ENCODE measurements around the gene OR4F15. TPM values are rescaled to one million over a fixed set of nuclear protein-coding genes. Genes with fewer than 3 reads are reported as not detected.
"Not testable (repeated sequence)": the region's sequence is repeated elsewhere in the genome, so short reads cannot be mapped to it uniquely, and the experiment has no call there.

OR4F15 gene
- total and polyA plus RNA-seq, 2 donors (not counting 1 experiment from before 2014, with no cell fraction given), result 0.17 TPM; not detected in 1

DNA sequence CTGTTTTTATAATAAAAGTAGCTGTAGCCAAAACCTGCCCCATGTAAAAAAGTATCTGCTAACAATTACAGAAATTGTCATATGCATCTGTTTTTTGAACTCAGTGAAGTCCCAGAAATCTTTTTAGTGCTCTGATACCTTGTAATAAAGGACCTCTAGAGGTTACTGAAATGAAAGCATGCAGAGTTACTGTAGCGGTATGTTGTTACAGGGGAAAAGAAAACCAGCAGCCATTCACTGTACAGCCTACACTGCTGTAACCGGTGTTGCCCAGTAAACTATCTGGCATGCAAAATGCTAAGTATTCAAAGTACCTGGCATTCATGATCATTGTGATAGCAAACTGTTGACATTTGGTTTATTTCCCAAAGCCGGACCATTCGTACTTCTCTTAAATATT is 21.3 kb upstream of the OR4F15 start:
- H3K27ac ChIP-seq (ENCODE audit: insufficient read depth, low read length); H3K36me3 ChIP-seq (ENCODE audit: control insufficient read depth, insufficient read depth, low read length); H3K4me2 ChIP-seq (ENCODE audit: extremely low read depth, insufficient read depth, low read length); H4K20me1 ChIP-seq (ENCODE audit: control insufficient read depth, extremely low read depth, insufficient read depth, low read length); DNase-seq (ENCODE audit: low read depth in 2 of 2); H3K9me3 ChIP-seq (ENCODE audit: control insufficient read depth, insufficient read depth, low read depth, low read length); H3K27me3 ChIP-seq (ENCODE audit: control insufficient read depth, insufficient read depth, low read length); H2AFZ ChIP-seq (ENCODE audit: low read length); H3K4me3 ChIP-seq (replicated peaks in 1 of 4; ENCODE audit: control extremely low read depth in 1 of 4, insufficient read depth in 1 of 4, low read depth in 3 of 4, low read length in 4 of 4); H3K9ac ChIP-seq (ENCODE audit: insufficient read depth, low read length); H3K79me2 ChIP-seq (ENCODE audit: control insufficient read depth, insufficient read depth, low read length); H3K4me1 ChIP-seq (ENCODE audit: control insufficient read depth, extremely low read depth, insufficient read depth, low read length): not testable (repeated sequence)

DNA sequence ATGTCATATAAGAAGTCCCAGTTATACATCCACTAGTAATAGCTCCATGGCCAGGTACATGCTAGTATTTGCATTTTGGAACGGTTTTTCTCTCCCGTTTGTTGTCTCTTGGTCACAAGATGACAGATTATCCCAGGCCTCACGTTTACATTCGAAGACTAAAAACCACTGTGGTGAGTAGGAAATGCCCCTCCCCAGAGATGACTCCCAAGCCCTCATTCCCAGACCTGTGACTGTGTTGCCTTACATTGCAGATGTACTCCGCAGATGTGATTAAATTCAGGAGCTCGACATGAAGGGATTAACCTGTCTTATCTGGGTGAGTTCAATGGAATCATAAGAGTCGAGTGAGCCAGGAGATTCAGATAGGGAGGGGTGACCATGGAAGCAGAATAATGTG is 18.0 kb upstream of the OR4F15 start:
- H2AFZ ChIP-seq (ENCODE audit: low read length); H4K20me1 ChIP-seq (ENCODE audit: control insufficient read depth, extremely low read depth, insufficient read depth, low read length); H3K9me3 ChIP-seq (ENCODE audit: control insufficient read depth, insufficient read depth, low read depth, low read length); H3K27me3 ChIP-seq (ENCODE audit: control insufficient read depth, insufficient read depth, low read length); H3K4me2 ChIP-seq (ENCODE audit: extremely low read depth, insufficient read depth, low read length); H3K27ac ChIP-seq (ENCODE audit: insufficient read depth, low read length); H3K4me3 ChIP-seq (replicated peaks in 1 of 4; ENCODE audit: control extremely low read depth in 1 of 4, insufficient read depth in 1 of 4, low read depth in 3 of 4, low read length in 4 of 4); H3K9ac ChIP-seq (ENCODE audit: insufficient read depth, low read length); H3K4me1 ChIP-seq (ENCODE audit: control insufficient read depth, extremely low read depth, insufficient read depth, low read length); H3K79me2 ChIP-seq (ENCODE audit: control insufficient read depth, insufficient read depth, low read length); H3K36me3 ChIP-seq (ENCODE audit: control insufficient read depth, insufficient read depth, low read length): not testable (repeated sequence)
- peak in 1 of 2 donors; percentile 57 for DNase-seq (ENCODE audit: low read depth in 2 of 2)

DNA sequence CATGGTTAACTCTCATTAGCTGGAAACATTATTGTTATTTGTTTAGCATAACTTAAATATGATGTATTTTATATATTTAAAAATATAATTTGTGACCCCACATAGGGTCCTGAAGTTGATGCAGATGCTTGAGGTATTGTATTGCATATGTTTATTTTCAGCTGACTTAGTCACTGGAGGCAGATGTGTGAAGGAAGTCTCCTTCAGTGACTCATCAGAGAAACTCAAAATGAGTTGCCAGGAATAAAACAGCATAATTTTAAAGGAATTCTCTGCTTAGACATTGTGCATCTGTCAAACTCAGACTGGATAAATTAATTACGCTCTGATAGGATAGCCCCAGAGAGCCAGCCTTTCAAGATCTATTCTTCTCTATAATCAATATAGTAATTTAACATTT is 16.5 kb upstream of the OR4F15 start:
- no peak overlapping the region for H3K4me2 ChIP-seq (ENCODE audit: extremely low read depth, insufficient read depth, low read length)

DNA sequence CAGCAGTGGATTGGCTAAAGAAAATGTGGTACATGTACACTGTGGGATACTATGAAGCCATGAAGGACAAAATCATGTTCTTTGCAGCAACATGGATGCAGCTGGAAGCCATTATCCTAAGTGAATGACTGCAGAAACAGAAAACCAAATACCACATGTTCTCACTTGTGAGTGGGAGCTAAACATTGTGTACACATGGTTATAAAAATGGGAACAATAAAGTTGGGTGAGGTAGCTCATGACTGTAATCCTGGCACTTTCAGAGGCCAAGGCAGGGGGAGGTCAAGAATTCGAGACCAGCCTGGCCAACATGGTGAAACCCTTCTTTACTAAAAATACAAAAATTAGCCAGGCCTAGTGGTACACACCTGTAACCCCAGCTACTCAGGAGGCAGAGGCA is 12.3 kb upstream of the OR4F15 start:
- TF ChIP-seq, protein P1, sequence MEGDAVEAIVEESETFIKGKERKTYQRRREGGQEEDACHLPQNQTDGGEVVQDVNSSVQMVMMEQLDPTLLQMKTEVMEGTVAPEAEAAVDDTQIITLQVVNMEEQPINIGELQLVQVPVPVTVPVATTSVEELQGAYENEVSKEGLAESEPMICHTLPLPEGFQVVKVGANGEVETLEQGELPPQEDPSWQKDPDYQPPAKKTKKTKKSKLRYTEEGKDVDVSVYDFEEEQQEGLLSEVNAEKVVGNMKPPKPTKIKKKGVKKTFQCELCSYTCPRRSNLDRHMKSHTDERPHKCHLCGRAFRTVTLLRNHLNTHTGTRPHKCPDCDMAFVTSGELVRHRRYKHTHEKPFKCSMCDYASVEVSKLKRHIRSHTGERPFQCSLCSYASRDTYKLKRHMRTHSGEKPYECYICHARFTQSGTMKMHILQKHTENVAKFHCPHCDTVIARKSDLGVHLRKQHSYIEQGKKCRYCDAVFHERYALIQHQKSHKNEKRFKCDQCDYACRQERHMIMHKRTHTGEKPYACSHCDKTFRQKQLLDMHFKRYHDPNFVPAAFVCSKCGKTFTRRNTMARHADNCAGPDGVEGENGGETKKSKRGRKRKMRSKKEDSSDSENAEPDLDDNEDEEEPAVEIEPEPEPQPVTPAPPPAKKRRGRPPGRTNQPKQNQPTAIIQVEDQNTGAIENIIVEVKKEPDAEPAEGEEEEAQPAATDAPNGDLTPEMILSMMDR (conservative IDR thresholded peaks at IDR 0.05 in 1 of 2, IDR thresholded peaks at IDR 0.05 in 1 of 2; ENCODE audit: low read depth in 1 of 2, low read length in 2 of 2), result no peak
- no peak for TF ChIP-seq EZH2 (IDR thresholded peaks at IDR 0.05; ENCODE audit: low read length, missing control alignments)
- H3K9ac ChIP-seq (ENCODE audit: insufficient read depth, low read length), result no peak overlapping the region
- H3K36me3 ChIP-seq (ENCODE audit: control insufficient read depth, insufficient read depth, low read length), result no peaks in the 10 kb centered on the region
- H3K27me3 ChIP-seq (ENCODE audit: control insufficient read depth, insufficient read depth, low read length), result no peaks in the 10 kb centered on the region
- H3K4me3 ChIP-seq (replicated peaks in 1 of 4; ENCODE audit: control extremely low read depth in 1 of 4, insufficient read depth in 1 of 4, low read depth in 3 of 4, low read length in 4 of 4), result no peak overlapping the region
- no peaks in the 10 kb centered on the region for H3K9me3 ChIP-seq (ENCODE audit: control insufficient read depth, insufficient read depth, low read depth, low read length)
- H3K79me2 ChIP-seq (ENCODE audit: control insufficient read depth, insufficient read depth, low read length), result no peaks in the 10 kb centered on the region
- peaks cover 10% of the 10 kb centered on the region for H3K4me1 ChIP-seq (ENCODE audit: control insufficient read depth, extremely low read depth, insufficient read depth, low read length)
- H3K27ac ChIP-seq (ENCODE audit: insufficient read depth, low read length), result no peak overlapping the region
- H3K4me2 ChIP-seq (ENCODE audit: extremely low read depth, insufficient read depth, low read length), result no peak overlapping the region
- DNase-seq (ENCODE audit: low read depth in 2 of 2), result no peak
- no peaks in the 10 kb centered on the region for H4K20me1 ChIP-seq (ENCODE audit: control insufficient read depth, extremely low read depth, insufficient read depth, low read length)
- H2AFZ ChIP-seq (ENCODE audit: low read length), result no peak overlapping the region

More for the DNA sequence above, 16.5 kb upstream of the OR4F15 start:
- Histone ChIP-seq H2AFZ (ENCODE audit: low read length) (no peak overlapping the region), H3K36me3 (ENCODE audit: control insufficient read depth, insufficient read depth, low read length) (no peaks in the 10 kb centered on the region), H3K27ac (ENCODE audit: insufficient read depth, low read length) (peak overlapping the region; percentile 31), H3K4me1 (ENCODE audit: control insufficient read depth, extremely low read depth, insufficient read depth, low read length) (peaks cover 10% of the 10 kb centered on the region), H3K79me2 (ENCODE audit: control insufficient read depth, insufficient read depth, low read length) (no peaks in the 10 kb centered on the region), H3K4me3 (replicated peaks in 1 of 4; ENCODE audit: control extremely low read depth in 1 of 4, insufficient read depth in 1 of 4, low read depth in 3 of 4, low read length in 4 of 4) (no peak overlapping the region), H4K20me1 (ENCODE audit: control insufficient read depth, extremely low read depth, insufficient read depth, low read length) (no peaks in the 10 kb centered on the region), H3K9ac (ENCODE audit: insufficient read depth, low read length) (no peak overlapping the region), H3K9me3 (ENCODE audit: control insufficient read depth, insufficient read depth, low read depth, low read length) (no peaks in the 10 kb centered on the region), H3K27me3 (ENCODE audit: control insufficient read depth, insufficient read depth, low read length) (no peaks in the 10 kb centered on the region)
- TF ChIP-seq, protein P1 (conservative IDR thresholded peaks at IDR 0.05 in 1 of 2, IDR thresholded peaks at IDR 0.05 in 1 of 2; ENCODE audit: low read depth in 1 of 2, low read length in 2 of 2), result no peak
- TF ChIP-seq EZH2 (IDR thresholded peaks at IDR 0.05; ENCODE audit: low read length, missing control alignments), result no peak
- peak; percentile 90 for DNase-seq (ENCODE audit: low read depth in 2 of 2)

Data from fibroblast of lung (primary cell).